GM10847 (cell line): ENCODE measurements around the gene AUP1.

Source experiments
- POLR2A ChIP-seq: IDR thresholded peaks from 2 replicates; pipeline ENCODE4 v1.6.1; 2011; ENCODE audit not compliant: insufficient read length; ENCODE audit errors: extremely low read depth

Gene AUP1

GRCh38 chr2:74501335-74502071 lies 28.0 kb downstream of the AUP1 start:
- TF ChIP-seq POLR2A, result no peak

GRCh38 chr2:74500578-74500946 lies 28.9 kb downstream of the AUP1 start:
- TF ChIP-seq POLR2A, result no peak

- no peak for TF ChIP-seq POLR2A
Measured at GRCh38 chr2:74499940-74500577, 29.4 kb downstream of the AUP1 start.

- no peak for TF ChIP-seq POLR2A
Measured at GRCh38 chr2:74499267-74499939, 30.1 kb downstream of the AUP1 start, which contains the start of gene LBX2. Gene LBX2 (minus strand): TSS chr2:74499603. CDS start chr2:74499537, 66 bp downstream.

GRCh38 chr2:74498500-74499266 lies 30.8 kb downstream of the AUP1 start:
- no peak for TF ChIP-seq POLR2A

- no peak for TF ChIP-seq POLR2A
Measured at GRCh38 chr2:74497777-74498499, 31.6 kb downstream of the AUP1 start.

- no peak for TF ChIP-seq POLR2A
Measured at GRCh38 chr2:74496997-74497776, 32.3 kb downstream of the AUP1 start.

- no peak for TF ChIP-seq POLR2A
Measured at GRCh38 chr2:74495440-74495839, 34.1 kb downstream of the AUP1 start.

- no peak for TF ChIP-seq POLR2A
Measured at GRCh38 chr2:74493546-74493945, 36.0 kb downstream of the AUP1 start.

- TF ChIP-seq POLR2A, result no peak
Measured at GRCh38 chr2:74491648-74492544, 37.6 kb downstream of the AUP1 start.

- TF ChIP-seq POLR2A, result no peak
Measured at GRCh38 chr2:74489906-74490305, 39.6 kb downstream of the AUP1 start.

- TF ChIP-seq POLR2A, result no peak
Measured at GRCh38 chr2:74488643-74489481, 40.6 kb downstream of the AUP1 start.

GRCh38 chr2:74486141-74486540 lies 43.4 kb downstream of the AUP1 start:
- TF ChIP-seq POLR2A, result no peak
